Measurements from ENCODE around the gene USP5. TPM values are rescaled to one million over a fixed set of nuclear protein-coding genes. Genes with fewer than 3 reads are reported as not detected.

The USP5 gene
- polyA plus RNA-seq, 2 of the 4 experiments (the other 2 are of a cell fraction): 58.6 to 78.2 TPM

- no peak overlapping the region for H3K4me2 ChIP-seq
- H3K27ac ChIP-seq: no peak overlapping the region
- no peak for FAIRE-seq
- WGBS (ENCODE audit: missing lambda C conversion rate): 91% methylated on average over 24 of the region's 26 CpGs
- no peak overlapping the region for H3K4me3 ChIP-seq
- no peaks in the 10 kb centered on the region for H3K9me3 ChIP-seq
- ATAC-seq: no peak
- CTCF ChIA-PET: interaction anchor here (0.9 to 29.8 kb wide), 10 partner anchors 12 to 267 kb away, joined by 3 to 306 read pairs (median 11); partner anchors contain the start of genes CDCA3, GPR162, MLF2 and USP5
- DNase-seq (ENCODE audit: low read depth in 1 of 2, low spot score in 1 of 2): no peak
- no peaks in the 10 kb centered on the region for H3K4me1 ChIP-seq
- TF ChIP-seq CBX8 (IDR thresholded peaks at IDR 0.05): no peak
- no peak for TF ChIP-seq ZNF302 (CRISPR knock-in tag; IDR thresholded peaks at IDR 0.05)
- no peak for TF ChIP-seq POLR2A (IDR thresholded peaks at IDR 0.05; ENCODE audit: low read length)
- TF ChIP-seq TP53 (CRISPR knock-in tag; IDR thresholded peaks at IDR 0.05): no peak
- POLR2A ChIA-PET: interaction anchor here (2.2 kb wide), 1 partner anchor 14 kb away, joined by 10 read pairs; the partner anchor contains the start of genes CDCA3 and USP5
Measured at GRCh38 chr12:6837370-6838060, 14.4 kb upstream of the USP5 start.

GRCh38 chr12:6838854-6839253, 13.1 kb upstream of the USP5 start:
- POLR2A ChIA-PET: interaction anchor here (2.3 kb wide), 1 partner anchor 13 kb away, joined by 7 read pairs; the partner anchor contains the start of genes CDCA3 and USP5
- CTCF ChIA-PET: interaction anchor here (1.0 to 29.8 kb wide), 11 partner anchors 7 to 222 kb away, joined by 3 to 306 read pairs (median 5); partner anchors contain the start of genes CDCA3, MLF2, P3H3 and PTMS
- Histone ChIP-seq H3K27ac (no peak overlapping the region), H3K9me3 (no peaks in the 10 kb centered on the region), H3K4me1 (no peaks in the 10 kb centered on the region), H3K4me2 (no peak overlapping the region), H3K4me3 (no peak overlapping the region)
- 88% methylated on average over 16 of the region's 16 CpGs for WGBS (ENCODE audit: missing lambda C conversion rate)
- no peak for ATAC-seq
- no peak for DNase-seq (ENCODE audit: low read depth in 1 of 2, low spot score in 1 of 2)
- no peak for FAIRE-seq
- TF ChIP-seq CEBPB (IDR thresholded peaks at IDR 0.05) (no peak), MAZ (IDR thresholded peaks at IDR 0.05; ENCODE audit: borderline replicate concordance, low read depth, low read length) (no peak), SMC3 (IDR thresholded peaks at IDR 0.05) (no peak), SREBF2 (IDR thresholded peaks at IDR 0.05) (no peak), ELK1 (IDR thresholded peaks at IDR 0.05; ENCODE audit: low read depth, low read length) (no peak)

GRCh38 chr12:6839482-6840201, 12.3 kb upstream of the USP5 start:
- 87% methylated on average over 10 of the region's 10 CpGs for WGBS (ENCODE audit: missing lambda C conversion rate)

More at GRCh38 chr12:6839482-6840201, 12.3 kb upstream of the USP5 start:
- Histone ChIP-seq H3K9me3 (no peaks in the 10 kb centered on the region), H3K4me3 (no peak overlapping the region), H3K4me2 (no peak overlapping the region), H3K27ac (no peak overlapping the region), H3K4me1 (no peaks in the 10 kb centered on the region)
- POLR2A ChIA-PET: interaction anchor here (1.5 to 2.3 kb wide), 2 partner anchors 12 to 28 kb away, joined by 4 to 7 read pairs; partner anchors contain the start of genes CDCA3, TPI1 and USP5
- CTCF ChIA-PET: interaction anchor here (0.9 to 29.8 kb wide), 13 partner anchors 8 to 416 kb away, joined by 3 to 306 read pairs (median 4); partner anchors contain the start of genes CDCA3, MLF2, P3H3 and PTMS
- ATAC-seq: no peak
- no peak for TF ChIP-seq SMC3 (IDR thresholded peaks at IDR 0.05)
- no peak for TF ChIP-seq FOSL2 (IDR thresholded peaks at IDR 0.05)
- no peak for TF ChIP-seq FOSL2 (CRISPR knock-in tag; IDR thresholded peaks at IDR 0.05)
- no peak for TF ChIP-seq RFX5 (IDR thresholded peaks at IDR 0.05)
- no peak for TF ChIP-seq HDAC2 (IDR thresholded peaks at IDR 0.05)
- no peak for TF ChIP-seq ZFP36 (IDR thresholded peaks at IDR 0.05; ENCODE audit: borderline replicate concordance, partially characterized antibody)
- no peak for TF ChIP-seq BHLHE40 (IDR thresholded peaks at IDR 0.05; ENCODE audit: low read depth, low read length)
- TF ChIP-seq HOXB5 (CRISPR knock-in tag; IDR thresholded peaks at IDR 0.05): no peak
- TF ChIP-seq NPAS2 (CRISPR knock-in tag; IDR thresholded peaks at IDR 0.05; ENCODE audit: borderline replicate concordance): no peak
- TF ChIP-seq MAZ (IDR thresholded peaks at IDR 0.05; ENCODE audit: borderline replicate concordance, low read depth, low read length): no peak
- no peak for TF ChIP-seq PHF8 (IDR thresholded peaks at IDR 0.05; ENCODE audit: borderline replicate concordance, low read depth)
- no peak for TF ChIP-seq HMGXB4 (CRISPR knock-in tag; IDR thresholded peaks at IDR 0.05; ENCODE audit: borderline replicate concordance)
- FAIRE-seq: no peak
- DNase-seq (ENCODE audit: low read depth in 1 of 2, low spot score in 1 of 2): no peak

Measured in A549 (cell line).